Cardiac septum (tissue), 1 donor: ENCODE results near the gene TNS3. TPM values are rescaled to one million over a fixed set of nuclear protein-coding genes. Genes with fewer than 3 reads are reported as not detected.

Experiments used
- DNase-seq: peaks from one replicate; pipeline ENCODE4 v3.0.0-alpha.2; 2020; ENCODE audit warnings: low spot score
- intact Hi-C: fragments of 100-400 bp; cut with DNase I; formaldehyde crosslinking; loops from one replicate; pipeline ENCODE4 v1.14.0; 2022
- total RNA-seq: library from RNA; stranded (reverse); fragmentation: NEBNext Ultra II Directional; extraction: Animal tissue kit (Norgen Biotek cat#: 25700); gene quantifications from one replicate; pipeline ENCODE4 v1.2.1, GENCODE V29; 2021
- donor health status: DM: no; HTN: no; CAD: no.

Gene TNS3
- total RNA-seq, 1 donor from 2014 or later = 29.0 TPM

- intact Hi-C loops = loop anchor here (5.0 kb wide), 1 partner anchor 1314 kb away; no protein-coding TSS in a partner anchor
Measured at GRCh38 chr7:47231032-47231431, 350.9 kb downstream of the TNS3 start.

GRCh38 chr7:47228386-47229014, 353.4 kb downstream of the TNS3 start:
- intact Hi-C loops = no loop called here
- no peak for DNase-seq

More at GRCh38 chr7:47231032-47231431, 350.9 kb downstream of the TNS3 start:
- no peak for DNase-seq

DNA sequence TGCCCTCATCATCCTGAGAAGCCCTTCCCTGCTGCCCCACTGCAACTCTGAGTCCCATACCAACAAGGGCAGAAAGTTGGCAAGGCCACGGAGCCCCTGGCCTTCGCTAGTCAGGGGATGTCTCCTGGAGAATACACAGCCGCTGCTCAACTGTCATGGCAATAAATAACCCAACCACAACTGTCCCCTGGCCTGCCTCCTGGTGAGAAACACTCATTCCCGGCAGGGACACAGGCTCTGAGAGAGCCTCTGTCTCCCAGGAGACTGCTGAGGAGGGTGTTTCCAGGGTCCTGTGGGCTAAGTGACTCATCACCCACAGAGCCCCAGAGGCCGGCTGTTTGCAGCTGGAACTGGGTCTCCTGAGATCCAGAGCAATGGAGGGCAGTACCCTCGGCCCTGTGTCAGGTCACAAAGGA, 354.1 kb downstream of the TNS3 start:
- intact Hi-C loops = no loop called here
- no peak for DNase-seq

- intact Hi-C loops = no loop called here
- no peak for DNase-seq
Measured at GRCh38 chr7:47226696-47227095, 355.2 kb downstream of the TNS3 start.

DNA sequence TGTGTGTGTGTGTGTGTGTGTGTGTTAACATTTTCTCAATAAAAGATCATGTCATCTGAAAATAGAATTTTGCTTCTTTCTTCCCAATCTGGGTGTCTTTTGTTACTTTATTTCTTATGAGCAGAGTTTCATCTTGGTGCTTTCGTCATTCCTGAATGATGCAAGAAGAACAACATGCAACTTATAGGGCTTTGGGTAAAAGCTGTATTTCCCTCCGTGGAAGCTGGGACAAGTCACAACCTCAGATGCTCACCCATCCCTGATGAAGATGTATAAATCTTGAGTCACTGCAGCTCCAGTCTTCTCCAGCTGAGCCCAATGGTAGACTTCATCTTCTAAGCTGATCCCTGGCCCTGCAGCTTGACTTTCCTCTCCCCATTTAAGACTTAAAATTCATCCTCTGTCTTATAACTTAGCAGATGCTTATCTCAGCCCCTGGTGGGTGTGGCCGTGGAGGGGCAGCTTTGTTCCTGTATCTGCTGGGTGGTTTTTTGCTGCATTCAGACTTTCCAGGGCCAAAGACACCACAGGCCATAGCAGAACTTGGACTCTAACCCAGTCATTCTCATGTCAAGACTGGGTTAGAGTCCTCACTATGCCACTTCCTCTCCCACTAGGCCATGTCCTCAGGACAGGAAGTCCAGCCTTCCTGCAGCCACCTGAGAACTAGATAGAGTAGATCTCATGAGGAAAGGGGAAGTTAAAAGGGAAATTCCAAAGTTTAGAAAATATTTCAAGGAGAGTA, 356.4 kb downstream of the TNS3 start:
- intact Hi-C loops = no loop called here
- DNase-seq = no peak
